Measurements from ENCODE around the gene TMEM127.
A peak's percentile ranks its signal among the peaks of the same experiment; 100 is the strongest.

Gene TMEM127

GRCh38 chr2:96274355-96275056 lies 8.7 kb upstream of the TMEM127 start:
- no peak for DNase-seq (ENCODE audit: low read depth)
- no peak overlapping the region for H3K4me3 ChIP-seq (ENCODE audit: control insufficient read depth, low read depth, low read length)
- TF ChIP-seq, protein P1, sequence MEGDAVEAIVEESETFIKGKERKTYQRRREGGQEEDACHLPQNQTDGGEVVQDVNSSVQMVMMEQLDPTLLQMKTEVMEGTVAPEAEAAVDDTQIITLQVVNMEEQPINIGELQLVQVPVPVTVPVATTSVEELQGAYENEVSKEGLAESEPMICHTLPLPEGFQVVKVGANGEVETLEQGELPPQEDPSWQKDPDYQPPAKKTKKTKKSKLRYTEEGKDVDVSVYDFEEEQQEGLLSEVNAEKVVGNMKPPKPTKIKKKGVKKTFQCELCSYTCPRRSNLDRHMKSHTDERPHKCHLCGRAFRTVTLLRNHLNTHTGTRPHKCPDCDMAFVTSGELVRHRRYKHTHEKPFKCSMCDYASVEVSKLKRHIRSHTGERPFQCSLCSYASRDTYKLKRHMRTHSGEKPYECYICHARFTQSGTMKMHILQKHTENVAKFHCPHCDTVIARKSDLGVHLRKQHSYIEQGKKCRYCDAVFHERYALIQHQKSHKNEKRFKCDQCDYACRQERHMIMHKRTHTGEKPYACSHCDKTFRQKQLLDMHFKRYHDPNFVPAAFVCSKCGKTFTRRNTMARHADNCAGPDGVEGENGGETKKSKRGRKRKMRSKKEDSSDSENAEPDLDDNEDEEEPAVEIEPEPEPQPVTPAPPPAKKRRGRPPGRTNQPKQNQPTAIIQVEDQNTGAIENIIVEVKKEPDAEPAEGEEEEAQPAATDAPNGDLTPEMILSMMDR (IDR thresholded peaks at IDR 0.05; ENCODE audit: control insufficient read depth, insufficient read depth, low read depth, low read length, missing control alignments), result no peak

GRCh38 chr2:96273763-96274162 lies 8.0 kb upstream of the TMEM127 start:
- TF ChIP-seq, protein P1 (IDR thresholded peaks at IDR 0.05; ENCODE audit: control insufficient read depth, insufficient read depth, low read depth, low read length, missing control alignments), result no peak
- H3K4me3 ChIP-seq (ENCODE audit: control insufficient read depth, low read depth, low read length), result no peak overlapping the region
- DNase-seq (ENCODE audit: low read depth), result no peak

GRCh38 chr2:96271995-96272394 lies 6.2 kb upstream of the TMEM127 start:
- TF ChIP-seq, protein P1 (IDR thresholded peaks at IDR 0.05; ENCODE audit: control insufficient read depth, insufficient read depth, low read depth, low read length, missing control alignments), result no peak
- no peak for DNase-seq (ENCODE audit: low read depth)
- no peak overlapping the region for H3K4me3 ChIP-seq (ENCODE audit: control insufficient read depth, low read depth, low read length)

GRCh38 chr2:96267159-96267971 lies 1.6 kb upstream of the TMEM127 start:
- no peak for DNase-seq (ENCODE audit: low read depth)
- peak overlapping the region; percentile 64 for H3K4me3 ChIP-seq (ENCODE audit: control insufficient read depth, low read depth, low read length)
- TF ChIP-seq, protein P1 (IDR thresholded peaks at IDR 0.05; ENCODE audit: control insufficient read depth, insufficient read depth, low read depth, low read length, missing control alignments), result peak; percentile 61

- no peak for DNase-seq (ENCODE audit: low read depth)
- peak overlapping the region; percentile 100 for H3K4me3 ChIP-seq (ENCODE audit: control insufficient read depth, low read depth, low read length)
- TF ChIP-seq, protein P1 (IDR thresholded peaks at IDR 0.05; ENCODE audit: control insufficient read depth, insufficient read depth, low read depth, low read length, missing control alignments), result no peak
These were observed 403 bp downstream of the TMEM127 start for GRCh38 chr2:96265349-96265839.

DNA sequence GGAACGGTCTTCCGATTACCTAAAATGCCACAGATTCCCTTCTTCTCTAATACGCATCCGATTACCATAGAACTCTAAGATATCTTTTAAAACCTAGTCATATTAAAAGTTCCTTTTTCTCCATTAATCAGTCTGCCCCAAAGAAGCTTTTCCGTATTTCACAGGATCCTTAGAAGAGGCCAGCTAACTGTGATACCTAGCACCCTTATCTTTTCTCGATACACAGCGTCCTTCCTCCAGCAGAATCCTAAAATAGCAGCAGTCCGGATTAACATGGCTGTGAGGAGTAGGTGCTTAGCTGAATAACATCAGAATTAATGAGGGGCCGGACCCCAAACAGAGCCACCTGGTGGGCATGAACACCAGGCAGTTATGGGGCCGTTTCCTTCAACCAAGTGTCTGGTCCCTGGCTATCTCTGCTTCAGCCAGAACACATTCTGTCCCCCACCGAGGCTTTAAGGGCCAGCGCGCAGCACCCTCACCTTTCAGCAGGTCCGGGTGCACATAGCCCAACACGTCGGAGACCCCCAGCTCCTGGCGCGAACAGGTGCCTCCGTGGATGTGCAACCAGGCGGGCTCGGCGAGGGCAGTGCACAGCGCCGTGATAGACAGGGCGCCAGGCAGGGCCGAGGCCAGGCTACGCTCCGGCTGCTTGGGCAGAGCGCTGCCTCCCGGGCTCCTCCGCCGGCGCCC lies 995 bp downstream of the TMEM127 start:
- peak overlapping the region; percentile 100 for H3K4me3 ChIP-seq (ENCODE audit: control insufficient read depth, low read depth, low read length)
- TF ChIP-seq, protein P1 (IDR thresholded peaks at IDR 0.05; ENCODE audit: control insufficient read depth, insufficient read depth, low read depth, low read length, missing control alignments), result peak; percentile 57
- no peak for DNase-seq (ENCODE audit: low read depth)

Measured in AG09309 (cell line).